ENCODE results near the gene GBP3.

GRCh38 chr1:89051955-89052312 lies 29.3 kb upstream of the GBP3 start:
- TF ChIP-seq CTCF (IDR thresholded peaks at IDR 0.05) (no peak), POLR2A (IDR thresholded peaks at IDR 0.05) (no peak)

Data from testis (tissue), 2 donors.